Transverse colon (tissue), 4 donors: ENCODE data around the gene NELL2. TPM values are rescaled to one million over a fixed set of nuclear protein-coding genes. Genes with fewer than 3 reads are reported as not detected.
"Not testable (repeated sequence)": the region's sequence is repeated elsewhere in the genome, so short reads cannot be mapped to it uniquely, and the experiment has no call there.

Experiments
- DNase-seq: peaks from one replicate; pipeline ENCODE4 v3.0.0-alpha.2; 2019
- H3K27ac ChIP-seq, 4 donors: fragments of 200-600 bp; sonication (generic); 2 replicates each; pipeline ENCODE4 v1.5.1; 2016 to 2018; ENCODE audit warnings: inconsistent platforms in 4 of 4
- H3K27me3 ChIP-seq: fragments of 200-600 bp; sonication (generic); 2 replicates; pipeline ENCODE4 v1.5.1; 2017; ENCODE audit warnings: inconsistent platforms
- H3K36me3 ChIP-seq, 4 donors: fragments of 200-600 bp; sonication (generic); 2 replicates each; pipeline ENCODE4 v1.5.1; 2017 to 2019; ENCODE audit warnings: inconsistent platforms in 4 of 4
- H3K4me1 ChIP-seq, 4 donors: fragments of 200-600 bp; sonication (generic); 2 replicates each; pipeline ENCODE4 v1.5.1; 2017 to 2020; ENCODE audit warnings: inconsistent platforms in 4 of 4
- H3K4me3 ChIP-seq, 4 donors: fragments of 200-600 bp; sonication (generic); 1 replicate in 1 of 4; 2 replicates in 3 of 4; pipeline versions ENCODE4 v1.5.1 to v1.6.1; 2017 to 2019; ENCODE audit warnings: inconsistent platforms in 4 of 4
- H3K9me3 ChIP-seq, 2 donors: fragments of 200-600 bp; sonication (generic); 2 replicates each; pipeline ENCODE4 v1.5.1; 2017 to 2019; ENCODE audit warnings: inconsistent platforms in 2 of 2
- CTCF ChIP-seq, 5 experiments: fragments of 200-600 bp in 3 of 5; fragments of 450-650 bp in 2 of 5; sonication (generic) in 3 of 5; IDR thresholded peaks; 1 replicate in 2 of 5; 2 replicates in 3 of 5; pipeline ENCODE4 v1.5.1; 2016 to 2017; ENCODE audit warnings: antibody characterized with exemption in 5 of 5, inconsistent platforms in 3 of 5, mild to moderate bottlenecking in 2 of 5, moderate library complexity in 1 of 5
- EP300 ChIP-seq: sonication (generic); formaldehyde crosslinking; IDR thresholded peaks from one replicate; pipeline ENCODE4 v1.6.1; 2017; ENCODE audit warnings: antibody characterized with exemption, low read depth
- POLR2A ChIP-seq: fragments of 450-650 bp; IDR thresholded peaks from one replicate; pipeline ENCODE4 v1.6.1; 2016; ENCODE audit warnings: antibody characterized with exemption, mild to moderate bottlenecking, moderate library complexity
- POLR2AphosphoS5 ChIP-seq, 3 donors: sonication (generic); formaldehyde crosslinking; IDR thresholded peaks; one replicate each; pipeline ENCODE4 v1.6.1; 2016; ENCODE audit warnings: antibody characterized with exemption in 3 of 3
- WGBS, 2 donors: methylation state at CpG; one replicate each; pipeline ENCODE4 v1.1.5; 2018; ENCODE audit warnings: low coverage in 1 of 2; 5-methylcytosine and 5-hydroxymethylcytosine counted together
- in situ Hi-C, 4 donors: fragments of 200-750 bp; cut with MboI; loops; one replicate each; pipeline versions ENCODE4 v1.15.0 to v1.15.1; 2017; ENCODE audit warnings: low sequenced_read_pairs in 3 of 4, low pct_ligation_motif_present in 1 of 4, low pct_unique_long_range_greater_than_20kb in 1 of 4
- intact Hi-C: fragments of 100-400 bp; cut with DNase I; formaldehyde crosslinking; loops from one replicate; pipeline ENCODE4 v1.15.1; 2023; ENCODE audit warnings: low total_unique reads
- total RNA-seq, 4 donors: library from RNA; depleted of rRNA; stranded (reverse); fragments of >200 nt; gene quantifications; one replicate each; pipeline ENCODE4 v1.1.0, GENCODE V29; 2016

Gene NELL2
- total RNA-seq, 4 donors from 2014 or later = 1.4 to 10.5 (median 9.5) TPM

- Histone ChIP-seq H3K4me1 (no peaks in the 10 kb centered on the region), H3K9me3 (no peaks in the 10 kb centered on the region), H3K27ac (no peak overlapping the region), H3K36me3 (no peaks in the 10 kb centered on the region), H3K27me3 (no peaks in the 10 kb centered on the region), H3K4me3 (no peak overlapping the region)
- in situ Hi-C loops = no loop called here
- intact Hi-C loops = no loop called here
- no peak for TF ChIP-seq POLR2AphosphoS5 (IDR thresholded peaks at IDR 0.05)
- TF ChIP-seq CTCF (IDR thresholded peaks at IDR 0.05) = no peak
- TF ChIP-seq EP300 = no peak
- TF ChIP-seq POLR2A = no peak
- DNase-seq = no peak
- WGBS, 2 donors = 65 to 77% methylated on average over 2 of the region's 2 CpGs
Observed at GRCh38 chr12:44904321-44904720, 28.2 kb upstream of the NELL2 start.

- intact Hi-C loops, H3K9me3 ChIP-seq, H3K36me3 ChIP-seq, in situ Hi-C loops, DNase-seq, H3K4me3 ChIP-seq, H3K27ac ChIP-seq, H3K4me1 ChIP-seq, H3K27me3 ChIP-seq: not testable (repeated sequence)
- WGBS, 2 donors = 69% methylated on average over 6 of the region's 6 CpGs; no CpG with 5 or more reads in 1 of the 2 donors
Observed at GRCh38 chr12:44898108-44898507, 22.0 kb upstream of the NELL2 start.

- TF ChIP-seq CTCF (IDR thresholded peaks at IDR 0.05) (no peak), POLR2AphosphoS5 (IDR thresholded peaks at IDR 0.05) (no peak), POLR2A (no peak), EP300 (no peak)
- in situ Hi-C loops = no loop called here
- Histone ChIP-seq H3K9me3 (no peaks in the 10 kb centered on the region), H3K36me3 (no peaks in the 10 kb centered on the region), H3K27me3 (no peaks in the 10 kb centered on the region), H3K27ac (no peak overlapping the region), H3K4me1 (no peaks in the 10 kb centered on the region), H3K4me3 (no peak overlapping the region)
- intact Hi-C loops = no loop called here
- 72 to 95% methylated on average over 3 of the region's 3 CpGs for WGBS, 2 donors
- no peak for DNase-seq
Observed at GRCh38 chr12:44889926-44890325, 13.8 kb upstream of the NELL2 start.

- H3K4me1 ChIP-seq = no peaks in the 10 kb centered on the region
- H3K27ac ChIP-seq = no peak overlapping the region
- WGBS, 2 donors = 64 to 75% methylated on average over 3 of the region's 3 CpGs
- intact Hi-C loops (no loop called here), in situ Hi-C loops (no loop called here)
- no peaks in the 10 kb centered on the region for H3K27me3 ChIP-seq
- no peak for DNase-seq
- no peaks in the 10 kb centered on the region for H3K36me3 ChIP-seq
- H3K9me3 ChIP-seq = no peaks in the 10 kb centered on the region
- TF ChIP-seq POLR2A = no peak
- TF ChIP-seq POLR2AphosphoS5 (IDR thresholded peaks at IDR 0.05) = no peak
- no peak for TF ChIP-seq CTCF (IDR thresholded peaks at IDR 0.05)
- no peak for TF ChIP-seq EP300
- no peak overlapping the region for H3K4me3 ChIP-seq
Observed at GRCh38 chr12:44889162-44889561, 13.0 kb upstream of the NELL2 start.

GRCh38 chr12:44885902-44886301 is 9.8 kb upstream of the NELL2 start:
- no peaks in the 10 kb centered on the region for H3K36me3 ChIP-seq
- no peaks in the 10 kb centered on the region for H3K9me3 ChIP-seq
- intact Hi-C loops (no loop called here), in situ Hi-C loops (no loop called here)
- H3K27ac ChIP-seq = no peak overlapping the region
- no peaks in the 10 kb centered on the region for H3K4me1 ChIP-seq
- DNase-seq = no peak
- TF ChIP-seq POLR2AphosphoS5 (IDR thresholded peaks at IDR 0.05) = no peak
- no peak for TF ChIP-seq POLR2A
- TF ChIP-seq EP300 = no peak
- TF ChIP-seq CTCF (IDR thresholded peaks at IDR 0.05) = no peak
- H3K27me3 ChIP-seq = no peaks in the 10 kb centered on the region
- H3K4me3 ChIP-seq = no peak overlapping the region
